Activated T-cell treated with anti-CD3 and anti-CD28 coated beads, Interleukin-2, amount 50 U/mL, for 24 hours (primary cell): Measurements from ENCODE around the gene GTSE1.
A peak's percentile ranks its signal among the peaks of the same experiment; 100 is the strongest.

Experiments
- DNase-seq: peaks from one replicate; pipeline ENCODE4 v3.0.0-alpha.2; 2020
- H3K27ac Mint-ChIP-seq: 2 replicates; pipeline ENCODE4 v1.8.0; 2020; ENCODE audit warnings: mild to moderate bottlenecking, mixed read lengths
- H3K27me3 Mint-ChIP-seq: 2 replicates; pipeline ENCODE4 v1.8.0; 2020; ENCODE audit warnings: mixed read lengths
- H3K36me3 Mint-ChIP-seq: 2 replicates; pipeline ENCODE4 v1.8.0; 2020; ENCODE audit warnings: low read depth, mixed read lengths
- H3K4me1 Mint-ChIP-seq: 2 replicates; pipeline ENCODE4 v1.8.0; 2020; ENCODE audit warnings: low read depth, mixed read lengths
- H3K4me3 Mint-ChIP-seq: 2 replicates; pipeline ENCODE4 v1.8.0; 2020; ENCODE audit warnings: mild to moderate bottlenecking, moderate library complexity, mixed read lengths
- H3K9me3 Mint-ChIP-seq: 2 replicates; pipeline ENCODE4 v1.8.0; 2020; ENCODE audit warnings: mixed read lengths

Gene GTSE1

GRCh38 chr22:46322711-46323110 lies 26.0 kb downstream of the GTSE1 start:
- H3K27ac Mint-ChIP-seq = no peak overlapping the region
- no peak overlapping the region for H3K4me3 Mint-ChIP-seq
- no peaks in the 10 kb centered on the region for H3K9me3 Mint-ChIP-seq
- no peaks in the 10 kb centered on the region for H3K27me3 Mint-ChIP-seq
- H3K4me1 Mint-ChIP-seq = no peaks in the 10 kb centered on the region
- peaks cover 71% of the 10 kb centered on the region for H3K36me3 Mint-ChIP-seq
- DNase-seq = no peak

GRCh38 chr22:46323162-46323561 lies 26.5 kb downstream of the GTSE1 start:
- H3K36me3 Mint-ChIP-seq = peaks cover 71% of the 10 kb centered on the region
- no peak overlapping the region for H3K27ac Mint-ChIP-seq
- no peak for DNase-seq
- no peaks in the 10 kb centered on the region for H3K9me3 Mint-ChIP-seq
- H3K4me1 Mint-ChIP-seq = no peaks in the 10 kb centered on the region
- no peaks in the 10 kb centered on the region for H3K27me3 Mint-ChIP-seq
- no peak overlapping the region for H3K4me3 Mint-ChIP-seq

- H3K4me3 Mint-ChIP-seq = no peak overlapping the region
- H3K27me3 Mint-ChIP-seq = no peaks in the 10 kb centered on the region
- peaks cover 70% of the 10 kb centered on the region for H3K36me3 Mint-ChIP-seq
- no peaks in the 10 kb centered on the region for H3K4me1 Mint-ChIP-seq
- no peak for DNase-seq
- H3K9me3 Mint-ChIP-seq = no peaks in the 10 kb centered on the region
- no peak overlapping the region for H3K27ac Mint-ChIP-seq
Observed at GRCh38 chr22:46326066-46326680, 29.5 kb downstream of the GTSE1 start.

- DNase-seq = no peak
- Mint-ChIP-seq H3K4me1 (no peaks in the 10 kb centered on the region), H3K36me3 (peaks cover 73% of the 10 kb centered on the region), H3K4me3 (no peak overlapping the region), H3K9me3 (no peaks in the 10 kb centered on the region), H3K27ac (no peak overlapping the region), H3K27me3 (no peaks in the 10 kb centered on the region)
Observed at GRCh38 chr22:46327691-46328465, 31.2 kb downstream of the GTSE1 start.

GRCh38 chr22:46328797-46329196 lies 32.1 kb downstream of the GTSE1 start:
- no peaks in the 10 kb centered on the region for H3K9me3 Mint-ChIP-seq
- no peak overlapping the region for H3K4me3 Mint-ChIP-seq
- no peak overlapping the region for H3K27ac Mint-ChIP-seq
- no peaks in the 10 kb centered on the region for H3K27me3 Mint-ChIP-seq
- no peak for DNase-seq
- H3K36me3 Mint-ChIP-seq = peaks cover 77% of the 10 kb centered on the region
- no peaks in the 10 kb centered on the region for H3K4me1 Mint-ChIP-seq

- Mint-ChIP-seq H3K4me3 (no peak overlapping the region), H3K9me3 (no peaks in the 10 kb centered on the region), H3K27me3 (no peaks in the 10 kb centered on the region), H3K27ac (no peak overlapping the region), H3K36me3 (peaks cover 68% of the 10 kb centered on the region), H3K4me1 (peaks cover 4% of the 10 kb centered on the region)
- no peak for DNase-seq
Observed at GRCh38 chr22:46329616-46330015, 32.9 kb downstream of the GTSE1 start.

- no peak overlapping the region for H3K4me3 Mint-ChIP-seq
- no peak for DNase-seq
- H3K4me1 Mint-ChIP-seq = peaks cover 10% of the 10 kb centered on the region
- H3K9me3 Mint-ChIP-seq = no peaks in the 10 kb centered on the region
- peaks cover 67% of the 10 kb centered on the region for H3K36me3 Mint-ChIP-seq
- H3K27ac Mint-ChIP-seq = no peak overlapping the region
- H3K27me3 Mint-ChIP-seq = no peaks in the 10 kb centered on the region
Observed at GRCh38 chr22:46330426-46330825, 33.8 kb downstream of the GTSE1 start.

GRCh38 chr22:46331496-46331895 lies 34.8 kb downstream of the GTSE1 start:
- DNase-seq = no peak
- Mint-ChIP-seq H3K36me3 (peaks cover 64% of the 10 kb centered on the region), H3K4me1 (peaks cover 11% of the 10 kb centered on the region), H3K27ac (no peak overlapping the region), H3K9me3 (no peaks in the 10 kb centered on the region), H3K4me3 (no peak overlapping the region), H3K27me3 (no peaks in the 10 kb centered on the region)

- Mint-ChIP-seq H3K36me3 (peaks cover 73% of the 10 kb centered on the region), H3K27ac (peak within 1 kb of the TSS; percentile 95), H3K27me3 (no peaks in the 10 kb centered on the region), H3K4me1 (peaks cover 42% of the 10 kb centered on the region), H3K4me3 (peak within 1 kb of the TSS; percentile 96), H3K9me3 (no peaks in the 10 kb centered on the region)
- peak; percentile 87 for DNase-seq
Observed at GRCh38 chr22:46335201-46336118, 38.8 kb downstream of the GTSE1 start, which contains the start of gene TRMU. TSS of gene TRMU (plus strand) at chr22:46335714. CDS start at chr22:46335765, 51 bp downstream.

GRCh38 chr22:46336119-46337078 lies 39.7 kb downstream of the GTSE1 start:
- Mint-ChIP-seq H3K27ac (peak overlapping the region; percentile 95), H3K9me3 (no peaks in the 10 kb centered on the region), H3K27me3 (no peaks in the 10 kb centered on the region), H3K4me1 (peaks cover 42% of the 10 kb centered on the region), H3K4me3 (peak overlapping the region; percentile 96), H3K36me3 (peaks cover 73% of the 10 kb centered on the region)
- peak; percentile 52 for DNase-seq

- peaks cover 76% of the 10 kb centered on the region for H3K36me3 Mint-ChIP-seq
- H3K27me3 Mint-ChIP-seq = no peaks in the 10 kb centered on the region
- H3K4me1 Mint-ChIP-seq = peaks cover 42% of the 10 kb centered on the region
- peak overlapping the region; percentile 62 for H3K27ac Mint-ChIP-seq
- H3K4me3 Mint-ChIP-seq = peak overlapping the region; percentile 96
- H3K9me3 Mint-ChIP-seq = no peaks in the 10 kb centered on the region
- DNase-seq = no peak
Observed at GRCh38 chr22:46337870-46338269, 41.2 kb downstream of the GTSE1 start.

GRCh38 chr22:46338636-46339035 lies 42.0 kb downstream of the GTSE1 start:
- Mint-ChIP-seq H3K4me1 (peaks cover 42% of the 10 kb centered on the region), H3K27me3 (no peaks in the 10 kb centered on the region), H3K36me3 (peaks cover 76% of the 10 kb centered on the region), H3K9me3 (no peaks in the 10 kb centered on the region), H3K4me3 (no peak overlapping the region), H3K27ac (peak overlapping the region; percentile 1)
- DNase-seq = no peak

GRCh38 chr22:46339956-46340355 lies 43.3 kb downstream of the GTSE1 start:
- Mint-ChIP-seq H3K36me3 (peaks cover 88% of the 10 kb centered on the region), H3K27ac (no peak overlapping the region), H3K27me3 (no peaks in the 10 kb centered on the region), H3K4me3 (no peak overlapping the region), H3K9me3 (no peaks in the 10 kb centered on the region), H3K4me1 (peaks cover 35% of the 10 kb centered on the region)
- no peak for DNase-seq

GRCh38 chr22:46340676-46341075 lies 44.0 kb downstream of the GTSE1 start:
- H3K9me3 Mint-ChIP-seq = no peaks in the 10 kb centered on the region
- H3K4me1 Mint-ChIP-seq = peaks cover 32% of the 10 kb centered on the region
- H3K27me3 Mint-ChIP-seq = no peaks in the 10 kb centered on the region
- DNase-seq = no peak
- H3K36me3 Mint-ChIP-seq = peaks cover 92% of the 10 kb centered on the region
- no peak overlapping the region for H3K27ac Mint-ChIP-seq
- no peak overlapping the region for H3K4me3 Mint-ChIP-seq
